ENCODE results near the gene METRN.

- TF ChIP-seq, protein P1, sequence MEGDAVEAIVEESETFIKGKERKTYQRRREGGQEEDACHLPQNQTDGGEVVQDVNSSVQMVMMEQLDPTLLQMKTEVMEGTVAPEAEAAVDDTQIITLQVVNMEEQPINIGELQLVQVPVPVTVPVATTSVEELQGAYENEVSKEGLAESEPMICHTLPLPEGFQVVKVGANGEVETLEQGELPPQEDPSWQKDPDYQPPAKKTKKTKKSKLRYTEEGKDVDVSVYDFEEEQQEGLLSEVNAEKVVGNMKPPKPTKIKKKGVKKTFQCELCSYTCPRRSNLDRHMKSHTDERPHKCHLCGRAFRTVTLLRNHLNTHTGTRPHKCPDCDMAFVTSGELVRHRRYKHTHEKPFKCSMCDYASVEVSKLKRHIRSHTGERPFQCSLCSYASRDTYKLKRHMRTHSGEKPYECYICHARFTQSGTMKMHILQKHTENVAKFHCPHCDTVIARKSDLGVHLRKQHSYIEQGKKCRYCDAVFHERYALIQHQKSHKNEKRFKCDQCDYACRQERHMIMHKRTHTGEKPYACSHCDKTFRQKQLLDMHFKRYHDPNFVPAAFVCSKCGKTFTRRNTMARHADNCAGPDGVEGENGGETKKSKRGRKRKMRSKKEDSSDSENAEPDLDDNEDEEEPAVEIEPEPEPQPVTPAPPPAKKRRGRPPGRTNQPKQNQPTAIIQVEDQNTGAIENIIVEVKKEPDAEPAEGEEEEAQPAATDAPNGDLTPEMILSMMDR (IDR thresholded peaks at IDR 0.05) = no peak
- no peak for TF ChIP-seq POLR2A (IDR thresholded peaks at IDR 0.05)
Observed at GRCh38 chr16:681746-682427, 33.0 kb upstream of the METRN start.
